ENCODE data around the gene ABCB1.

The ABCB1 gene

GRCh38 chr7:87482115-87482514 lies 118.6 kb downstream of the ABCB1 start:
- no peak for DNase-seq
- no peaks in the 10 kb centered on the region for H3K27me3 ChIP-seq
- no peak overlapping the region for H3K4me3 ChIP-seq (ENCODE audit: low read depth, low read length)
- no peaks in the 10 kb centered on the region for H3K9me3 ChIP-seq
- H3K4me1 ChIP-seq, result no peaks in the 10 kb centered on the region
- H3K36me3 ChIP-seq, result no peaks in the 10 kb centered on the region
- no peak for TF ChIP-seq CTCF (IDR thresholded peaks at IDR 0.05; ENCODE audit: low read depth, low read length)

- Histone ChIP-seq H3K36me3 (no peaks in the 10 kb centered on the region), H3K4me1 (no peaks in the 10 kb centered on the region), H3K27me3 (peaks cover 14% of the 10 kb centered on the region), H3K4me3 (ENCODE audit: low read depth, low read length) (no peak overlapping the region), H3K9me3 (no peaks in the 10 kb centered on the region)
- no peak for TF ChIP-seq CTCF (IDR thresholded peaks at IDR 0.05; ENCODE audit: low read depth, low read length)
- DNase-seq, result no peak
These were observed 120.3 kb downstream of the ABCB1 start for GRCh38 chr7:87480386-87480785.

- DNase-seq, result no peak
- Histone ChIP-seq H3K36me3 (no peaks in the 10 kb centered on the region), H3K4me3 (ENCODE audit: low read depth, low read length) (no peak overlapping the region), H3K27me3 (peaks cover 18% of the 10 kb centered on the region), H3K9me3 (no peaks in the 10 kb centered on the region), H3K4me1 (no peaks in the 10 kb centered on the region)
- TF ChIP-seq CTCF (IDR thresholded peaks at IDR 0.05; ENCODE audit: low read depth, low read length), result no peak
These were observed 120.7 kb downstream of the ABCB1 start for GRCh38 chr7:87479951-87480350.

- Histone ChIP-seq H3K36me3 (no peaks in the 10 kb centered on the region), H3K9me3 (no peaks in the 10 kb centered on the region), H3K27me3 (peaks cover 30% of the 10 kb centered on the region), H3K4me3 (ENCODE audit: low read depth, low read length) (peak overlapping the region; percentile 25), H3K4me1 (no peaks in the 10 kb centered on the region)
- no peak for DNase-seq
- TF ChIP-seq CTCF (IDR thresholded peaks at IDR 0.05; ENCODE audit: low read depth, low read length), result no peak
These were observed 124.5 kb downstream of the ABCB1 start for GRCh38 chr7:87476179-87476557.

- no peaks in the 10 kb centered on the region for H3K4me1 ChIP-seq
- TF ChIP-seq CTCF (IDR thresholded peaks at IDR 0.05; ENCODE audit: low read depth, low read length), result no peak
- peaks cover 30% of the 10 kb centered on the region for H3K27me3 ChIP-seq
- H3K4me3 ChIP-seq (ENCODE audit: low read depth, low read length), result peak within 1 kb of the TSS; percentile 44
- H3K9me3 ChIP-seq, result no peaks in the 10 kb centered on the region
- DNase-seq, result peak; percentile 49
- H3K36me3 ChIP-seq, result no peaks in the 10 kb centered on the region
These were observed 125.1 kb downstream of the ABCB1 start, which contains the start of gene ABCB4 for GRCh38 chr7:87475359-87476178. ABCB4 (minus strand) TSS chr7:87475680; CDS start chr7:87475465, 215 bp downstream.

All from BE2C (cell line).